Neutrophil (primary cell): Measurements from ENCODE around the gene ATP5PO.

Source experiments
- H3K27ac ChIP-seq: fragments of 200-600 bp; sonication (generic); 2 replicates; pipeline ENCODE4 v1.5.1; 2016; ENCODE audit warnings: mild to moderate bottlenecking, moderate library complexity
- H3K27me3 ChIP-seq: fragments of 200-600 bp; sonication (generic); 2 replicates; pipeline ENCODE4 v1.6.0; 2016; ENCODE audit warnings: mild to moderate bottlenecking
- H3K36me3 ChIP-seq: fragments of 200-600 bp; sonication (generic); 2 replicates; pipeline ENCODE4 v1.5.1; 2017
- H3K4me1 ChIP-seq, 2 experiments: fragments of 200-600 bp in 1 of 2; sonication (generic) in 1 of 2; 1 replicate in 1 of 2; 2 replicates in 1 of 2; pipeline versions ENCODE4 v1.5.1 to v1.6.1; 2013 to 2016; ENCODE audit warnings: low read depth in 1 of 2, low read length in 1 of 2, mild to moderate bottlenecking in 1 of 2, moderate library complexity in 1 of 2; ENCODE audit not compliant: control insufficient read depth in 1 of 2, insufficient read depth in 1 of 2
- H3K4me3 ChIP-seq, 2 experiments: fragments of 200-600 bp in 1 of 2; sonication (generic) in 1 of 2; 1 replicate in 1 of 2; 2 replicates in 1 of 2; pipeline ENCODE4 v1.5.1; 2013 to 2016; ENCODE audit warnings: low read depth in 1 of 2, low read length in 1 of 2, mild to moderate bottlenecking in 1 of 2, moderate library complexity in 1 of 2
- H3K9me3 ChIP-seq: fragments of 200-600 bp; sonication (generic); 2 replicates; pipeline ENCODE4 v1.5.1; 2016
- TF ChIP-seq, protein P1 (sequence below): fragments of 200-600 bp; sonication (generic); IDR thresholded peaks from 2 replicates; pipeline ENCODE4 v1.5.1; 2016; ENCODE audit warnings: antibody characterized with exemption

Gene ATP5PO

DNA sequence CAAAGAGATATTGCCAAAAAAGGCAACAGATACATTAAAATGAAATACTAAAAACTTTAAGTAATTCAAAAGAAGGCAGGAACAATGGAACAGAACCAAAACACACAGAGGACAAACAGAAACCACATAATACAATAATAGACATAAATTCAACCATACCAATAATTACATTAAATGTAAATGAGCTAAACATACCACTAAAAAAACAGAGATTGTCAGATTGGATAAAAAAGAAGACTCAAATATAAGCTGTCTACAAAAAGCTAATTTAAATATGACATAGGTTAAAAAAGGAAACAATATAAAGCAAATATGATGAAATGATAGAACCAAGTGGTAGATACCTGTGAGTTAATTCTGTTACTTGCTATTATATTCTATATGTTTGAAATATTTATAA lies 44.1 kb upstream of the ATP5PO start:
- no peak overlapping the region for H3K27ac ChIP-seq
- H3K27me3 ChIP-seq, result no peaks in the 10 kb centered on the region
- H3K9me3 ChIP-seq, result no peaks in the 10 kb centered on the region
- no peaks in the 10 kb centered on the region for H3K4me1 ChIP-seq
- no peaks in the 10 kb centered on the region for H3K36me3 ChIP-seq
- TF ChIP-seq, protein P1, sequence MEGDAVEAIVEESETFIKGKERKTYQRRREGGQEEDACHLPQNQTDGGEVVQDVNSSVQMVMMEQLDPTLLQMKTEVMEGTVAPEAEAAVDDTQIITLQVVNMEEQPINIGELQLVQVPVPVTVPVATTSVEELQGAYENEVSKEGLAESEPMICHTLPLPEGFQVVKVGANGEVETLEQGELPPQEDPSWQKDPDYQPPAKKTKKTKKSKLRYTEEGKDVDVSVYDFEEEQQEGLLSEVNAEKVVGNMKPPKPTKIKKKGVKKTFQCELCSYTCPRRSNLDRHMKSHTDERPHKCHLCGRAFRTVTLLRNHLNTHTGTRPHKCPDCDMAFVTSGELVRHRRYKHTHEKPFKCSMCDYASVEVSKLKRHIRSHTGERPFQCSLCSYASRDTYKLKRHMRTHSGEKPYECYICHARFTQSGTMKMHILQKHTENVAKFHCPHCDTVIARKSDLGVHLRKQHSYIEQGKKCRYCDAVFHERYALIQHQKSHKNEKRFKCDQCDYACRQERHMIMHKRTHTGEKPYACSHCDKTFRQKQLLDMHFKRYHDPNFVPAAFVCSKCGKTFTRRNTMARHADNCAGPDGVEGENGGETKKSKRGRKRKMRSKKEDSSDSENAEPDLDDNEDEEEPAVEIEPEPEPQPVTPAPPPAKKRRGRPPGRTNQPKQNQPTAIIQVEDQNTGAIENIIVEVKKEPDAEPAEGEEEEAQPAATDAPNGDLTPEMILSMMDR, result no peak
- H3K4me3 ChIP-seq, result no peak overlapping the region

DNA sequence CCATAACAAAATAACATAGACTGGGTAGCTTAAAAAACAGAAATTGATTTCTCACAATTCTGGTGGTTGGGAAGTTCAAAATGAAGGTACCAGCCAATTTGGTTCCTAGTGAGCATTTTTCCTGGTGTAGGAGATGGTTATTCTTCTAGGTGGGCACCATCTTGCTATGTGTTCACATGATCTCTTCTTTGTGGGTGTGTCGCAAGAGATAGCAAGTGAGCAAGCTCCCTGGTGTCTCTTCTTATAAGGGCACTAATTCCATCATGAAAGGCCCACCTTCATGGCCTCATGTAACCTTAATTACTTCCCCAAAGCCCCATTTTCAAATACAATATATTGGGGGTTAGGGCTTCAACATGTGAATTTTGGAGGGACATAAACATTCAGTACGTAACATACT lies 38.8 kb upstream of the ATP5PO start:
- Histone ChIP-seq H3K4me3 (no peak overlapping the region), H3K9me3 (no peaks in the 10 kb centered on the region), H3K27ac (no peak overlapping the region), H3K27me3 (no peaks in the 10 kb centered on the region), H3K36me3 (no peaks in the 10 kb centered on the region), H3K4me1 (no peaks in the 10 kb centered on the region)
- TF ChIP-seq, protein P1, result no peak

DNA sequence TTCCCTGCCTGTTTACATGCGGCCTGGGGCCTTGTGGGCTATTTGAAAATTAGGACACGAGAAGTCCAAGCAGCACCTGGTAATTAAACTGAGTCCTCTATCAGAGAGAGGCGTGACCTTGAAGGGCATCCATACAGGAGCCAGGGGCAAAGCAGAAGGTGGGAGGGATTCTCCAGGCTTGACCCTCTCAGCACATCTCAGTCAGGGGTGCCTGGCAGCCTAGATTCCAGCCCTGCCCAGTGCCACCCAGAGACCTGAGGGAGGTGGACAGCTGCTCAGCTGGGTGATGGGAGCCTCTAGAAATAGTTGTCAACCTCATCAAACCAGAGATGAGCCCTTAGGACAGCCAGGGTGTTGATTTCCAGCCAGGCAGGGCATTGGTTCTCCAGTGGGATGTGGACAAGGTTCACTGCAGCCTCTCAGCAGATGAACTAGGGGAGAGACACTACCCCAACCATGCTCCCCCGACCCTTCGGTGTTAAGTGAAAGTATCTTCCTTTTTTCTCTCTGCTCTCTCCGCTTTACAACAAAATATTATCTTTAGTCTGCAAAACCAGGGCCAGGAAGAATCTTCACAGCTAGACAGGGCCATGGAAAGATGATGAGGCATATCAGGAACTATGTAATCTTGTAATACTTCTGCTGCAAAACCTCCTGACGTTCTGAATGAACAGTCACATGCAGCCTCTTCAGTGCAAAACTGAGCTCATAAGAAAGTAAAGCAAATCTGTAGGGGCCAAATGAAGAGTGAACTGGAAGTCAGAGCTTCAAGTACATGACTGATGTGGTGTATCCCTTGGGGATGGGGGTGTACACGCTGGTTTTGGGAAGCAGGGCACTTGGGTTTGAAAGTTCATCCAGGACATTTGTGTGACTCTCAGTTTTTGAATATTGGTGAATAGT lies 35.9 kb upstream of the ATP5PO start:
- Histone ChIP-seq H3K27ac (no peak overlapping the region), H3K9me3 (no peaks in the 10 kb centered on the region)
- TF ChIP-seq, protein P1, result no peak

DNA sequence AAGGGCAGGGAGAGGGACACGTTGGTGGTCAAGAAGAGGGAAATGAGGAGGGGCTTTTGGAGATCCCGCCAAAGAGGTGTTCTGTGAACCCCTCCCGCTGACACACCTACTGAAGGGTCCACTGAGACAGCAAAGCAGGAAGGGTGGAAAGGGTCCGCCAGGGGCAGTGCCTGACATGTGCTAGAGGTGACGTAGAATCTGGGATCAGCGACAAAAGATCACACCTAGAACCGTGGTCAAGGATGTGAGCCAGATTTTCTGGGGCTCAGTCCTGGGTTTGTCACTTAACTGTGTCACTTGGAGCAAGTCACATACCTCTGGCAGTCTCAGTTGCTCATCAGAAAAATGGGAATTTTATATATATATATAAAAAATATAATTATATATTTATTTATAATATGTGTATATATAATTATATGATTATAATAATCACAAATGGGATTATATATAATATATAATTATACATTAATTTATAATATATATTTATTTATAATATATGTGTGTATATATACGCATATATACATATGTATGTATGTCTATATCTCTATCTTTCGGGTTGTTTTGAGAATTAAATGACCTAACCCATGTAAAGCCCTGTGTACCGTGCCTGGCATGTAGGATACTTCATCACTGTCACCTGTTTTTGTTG lies 35.0 kb upstream of the ATP5PO start:
- peaks cover 7 to 8% of the 10 kb centered on the region in 2 experiments for H3K4me1 ChIP-seq
- TF ChIP-seq, protein P1, result no peak
- no peaks in the 10 kb centered on the region for H3K9me3 ChIP-seq
- H3K27me3 ChIP-seq, result no peaks in the 10 kb centered on the region
- no peaks in the 10 kb centered on the region for H3K36me3 ChIP-seq
- no peak overlapping the region for H3K27ac ChIP-seq
- H3K4me3 ChIP-seq, result no peak overlapping the region

More for the DNA sequence above, 35.9 kb upstream of the ATP5PO start:
- H3K4me1 ChIP-seq, result peaks cover 7 to 8% of the 10 kb centered on the region in 2 experiments
- no peak overlapping the region for H3K4me3 ChIP-seq
- H3K36me3 ChIP-seq, result no peaks in the 10 kb centered on the region
- H3K27me3 ChIP-seq, result no peaks in the 10 kb centered on the region

- Histone ChIP-seq H3K4me1 (peaks cover 7 to 8% of the 10 kb centered on the region in 2 experiments), H3K9me3 (no peaks in the 10 kb centered on the region), H3K27ac (no peak overlapping the region), H3K36me3 (no peaks in the 10 kb centered on the region), H3K27me3 (no peaks in the 10 kb centered on the region), H3K4me3 (no peak overlapping the region)
- TF ChIP-seq, protein P1, result no peak
Measured at GRCh38 chr21:33949516-33950430, 34.2 kb upstream of the ATP5PO start.
